ACC112 (cell line): Measurements from ENCODE around the gene COL18A1.

ENCODE experiments used
- H2AFZ ChIP-seq: fragments of 200-600 bp; sonication (generic); one replicate; pipeline ENCODE4 v1.6.0; 2017; ENCODE audit warnings: antibody characterized with exemption, low read length; ENCODE audit not compliant: unreplicated experiment
- H3K27ac ChIP-seq: fragments of 200-600 bp; sonication (generic); 2 replicates; pipeline ENCODE4 v1.5.1; 2014; ENCODE audit warnings: low read depth, mild to moderate bottlenecking, antibody characterized with exemption, low read length, moderate library complexity
- H3K27me3 ChIP-seq: fragments of 200-600 bp; sonication (generic); 2 replicates; pipeline ENCODE4 v1.6.1; 2014; ENCODE audit warnings: mild to moderate bottlenecking, antibody characterized with exemption, low read length, moderate library complexity, mixed read lengths; ENCODE audit not compliant: insufficient read depth
- H3K36me3 ChIP-seq: fragments of 200-600 bp; sonication (generic); 2 replicates; pipeline ENCODE4 v1.6.1; 2016; ENCODE audit warnings: mild to moderate bottlenecking, antibody characterized with exemption, low read length, moderate library complexity, mixed read lengths; ENCODE audit not compliant: insufficient read depth
- H3K4me1 ChIP-seq: fragments of 200-600 bp; sonication (generic); one replicate; pipeline ENCODE4 v1.6.1; 2016; ENCODE audit warnings: low read length, mixed read lengths; ENCODE audit not compliant: insufficient read depth, unreplicated experiment, control insufficient read depth
- H3K4me3 ChIP-seq: fragments of 200-600 bp; sonication (generic); 2 replicates; pipeline ENCODE4 v1.5.1; 2014; ENCODE audit warnings: mild to moderate bottlenecking, low read depth, low read length
- H3K79me2 ChIP-seq: fragments of 200-600 bp; sonication (generic); one replicate; pipeline ENCODE4 v1.6.0; 2016; ENCODE audit warnings: low read length; ENCODE audit not compliant: control insufficient read depth, unreplicated experiment, insufficient read depth

Gene COL18A1

DNA sequence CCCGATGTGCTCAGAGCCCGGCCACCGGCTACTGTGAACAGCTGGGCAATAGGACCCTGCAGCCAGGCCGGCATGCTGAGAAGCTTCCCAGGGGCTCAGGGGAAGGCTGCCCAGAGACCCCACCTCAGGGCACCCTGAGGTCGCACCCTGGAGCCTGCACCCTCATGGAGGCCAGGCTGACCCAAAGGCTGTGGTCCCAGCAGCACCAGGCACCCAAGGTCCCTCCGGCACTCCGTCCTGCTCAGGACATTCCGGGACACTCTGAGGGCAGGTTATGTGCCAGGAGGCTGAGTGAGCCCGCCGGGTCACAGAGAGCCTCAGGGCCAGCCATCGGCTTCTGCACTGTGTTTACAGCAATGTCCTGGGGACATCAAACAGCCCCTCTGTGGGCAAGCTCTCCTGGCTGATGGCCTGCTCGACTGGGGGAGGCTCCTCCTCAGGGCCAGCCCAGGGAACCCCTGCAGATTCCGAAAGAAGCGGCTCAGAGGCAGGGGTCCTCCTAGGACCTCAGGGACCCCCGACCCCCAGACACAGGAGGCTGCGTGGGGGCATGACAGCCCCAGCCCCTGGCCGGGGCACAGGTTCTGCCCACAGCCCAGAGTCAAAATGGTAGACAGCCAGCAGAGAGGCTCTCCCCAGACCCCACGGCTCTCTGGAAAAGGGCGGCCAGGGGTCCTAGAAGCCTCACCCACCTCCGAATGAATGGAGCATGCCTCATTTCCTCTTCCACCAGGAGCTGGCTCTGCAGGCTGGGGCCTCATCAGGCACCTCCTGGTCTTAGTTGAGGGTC lies 129.1 kb downstream of the COL18A1 start:
- H3K27me3 ChIP-seq: no peaks in the 10 kb centered on the region
- H3K27ac ChIP-seq: no peak overlapping the region
- no peaks in the 10 kb centered on the region for H3K4me1 ChIP-seq
- no peak overlapping the region for H3K4me3 ChIP-seq
- peaks cover 14% of the 10 kb centered on the region; the same call in 1 of the 2 replicates for H3K36me3 ChIP-seq
- peaks cover 10% of the 10 kb centered on the region for H3K79me2 ChIP-seq
- H2AFZ ChIP-seq: no peak overlapping the region

DNA sequence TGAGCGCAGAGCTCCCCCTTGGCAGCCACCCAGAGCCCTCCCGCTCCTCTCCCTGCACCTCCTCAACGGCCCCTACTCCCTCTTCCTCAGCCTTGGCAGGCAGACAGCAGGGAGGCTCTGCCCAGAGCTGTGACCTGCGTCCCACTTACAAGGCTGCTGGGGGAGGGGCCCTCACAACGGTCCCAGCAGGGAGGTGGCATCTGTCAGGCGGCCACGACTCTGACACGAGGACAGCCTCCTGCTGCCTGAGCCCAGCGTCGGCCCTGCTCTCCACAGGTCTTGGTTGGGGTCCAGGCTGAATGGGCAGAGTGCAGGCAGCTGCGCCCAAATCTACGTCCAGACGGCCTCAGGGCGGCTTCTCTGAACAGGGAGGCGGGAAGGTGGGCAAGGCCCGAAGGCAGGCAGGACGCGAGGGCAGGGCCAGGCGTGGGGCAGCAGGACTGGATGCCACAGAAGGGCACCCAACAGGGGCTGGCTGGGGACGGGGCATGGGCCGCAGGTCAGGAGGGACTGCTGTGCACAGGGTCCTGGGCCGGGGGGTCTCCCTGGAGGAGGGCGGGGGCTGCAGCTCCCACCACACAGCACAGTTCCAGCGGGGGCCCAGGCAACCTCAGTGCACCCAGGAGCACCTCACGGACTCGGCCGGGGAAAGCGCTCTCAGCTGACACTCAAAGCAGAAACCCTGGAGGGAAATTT lies 129.8 kb downstream of the COL18A1 start:
- Histone ChIP-seq H2AFZ (no peak overlapping the region), H3K4me3 (no peak overlapping the region), H3K27ac (no peak overlapping the region), H3K36me3 (peaks cover 12% of the 10 kb centered on the region; the same call in 1 of the 2 replicates), H3K4me1 (no peaks in the 10 kb centered on the region), H3K27me3 (no peaks in the 10 kb centered on the region), H3K79me2 (peaks cover 13% of the 10 kb centered on the region)

DNA sequence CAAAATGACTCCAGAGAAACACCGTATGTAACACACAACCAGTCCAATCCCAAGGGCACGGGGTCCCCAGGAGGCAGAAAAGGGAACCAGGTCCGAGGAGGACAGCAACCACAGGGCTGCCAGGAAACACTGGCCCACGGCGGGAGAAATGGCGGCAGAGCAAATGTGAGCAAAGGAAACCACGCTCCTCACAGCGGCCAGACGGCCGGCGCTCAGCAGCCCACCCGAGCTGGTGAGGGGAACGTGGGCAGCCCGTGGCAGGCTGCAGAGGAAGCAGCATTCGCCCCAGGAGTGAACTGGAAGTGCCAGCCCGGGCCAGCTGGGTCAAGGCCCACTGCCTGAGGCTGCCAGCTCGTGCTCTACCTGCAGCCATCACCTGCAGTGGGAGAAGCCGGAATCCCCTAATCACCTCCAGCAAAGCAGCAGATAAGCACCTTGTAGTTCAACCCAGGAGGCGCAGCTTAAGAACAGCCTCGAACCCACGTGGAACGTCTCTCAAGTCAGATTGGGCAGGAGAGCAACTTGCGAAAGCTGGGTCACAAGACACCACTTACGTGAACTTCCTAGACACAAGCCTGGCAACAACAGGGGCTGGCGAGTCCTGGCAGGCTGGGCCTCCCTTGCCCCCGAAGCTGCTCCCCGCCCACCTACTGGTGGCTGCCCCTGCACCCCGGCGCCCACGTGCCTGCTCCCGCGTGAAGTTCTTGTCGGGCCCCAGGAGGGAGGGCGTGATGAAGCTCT lies 130.5 kb downstream of the COL18A1 start:
- no peaks in the 10 kb centered on the region for H3K4me1 ChIP-seq
- H3K27me3 ChIP-seq: no peaks in the 10 kb centered on the region
- no peak overlapping the region for H3K27ac ChIP-seq
- no peak overlapping the region for H3K4me3 ChIP-seq
- no peak overlapping the region for H2AFZ ChIP-seq
- peaks cover 5% of the 10 kb centered on the region; the same call in 1 of the 2 replicates for H3K36me3 ChIP-seq
- peaks cover 15% of the 10 kb centered on the region for H3K79me2 ChIP-seq

DNA sequence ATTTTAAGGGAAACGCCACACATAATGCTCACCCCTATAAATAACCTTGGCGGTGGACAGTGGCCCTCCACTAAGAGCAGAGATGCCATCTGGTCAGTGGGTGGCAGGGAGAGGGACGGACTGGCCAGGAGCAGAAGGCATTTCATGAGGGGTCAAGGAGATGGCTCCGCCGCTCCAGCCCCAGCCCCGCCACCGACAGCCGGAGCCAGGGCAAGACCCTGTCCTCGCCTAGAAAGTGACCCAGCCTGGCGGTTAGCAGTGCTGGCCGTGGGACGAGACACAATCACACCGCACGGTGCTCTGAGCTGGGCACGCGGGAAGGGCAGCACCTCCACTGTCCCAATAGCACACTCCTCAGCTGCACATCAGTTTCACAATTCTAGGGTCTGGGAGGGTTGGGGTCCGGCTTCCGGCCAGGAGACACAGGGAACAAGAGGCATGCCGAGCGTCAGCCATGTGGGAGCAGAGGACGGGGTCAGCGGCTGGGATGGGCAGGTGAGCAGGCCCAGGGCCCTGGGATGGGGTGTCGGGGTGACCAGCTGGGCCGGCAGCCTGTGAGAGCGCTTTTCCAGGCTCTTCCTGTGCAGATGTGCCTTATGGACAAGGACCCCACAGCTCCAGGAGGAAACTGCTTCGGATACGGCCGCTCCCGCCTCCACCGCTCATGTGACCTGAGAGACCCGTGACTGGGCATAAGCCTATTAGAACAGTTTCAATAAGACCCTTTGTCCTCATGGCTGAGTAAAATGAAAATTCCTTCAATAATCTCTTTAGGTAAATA lies 131.5 kb downstream of the COL18A1 start:
- H3K4me3 ChIP-seq: no peak overlapping the region
- H2AFZ ChIP-seq: no peak overlapping the region
- H3K79me2 ChIP-seq: peaks cover 24% of the 10 kb centered on the region
- peaks cover 5% of the 10 kb centered on the region; the same call in 1 of the 2 replicates for H3K36me3 ChIP-seq
- no peak overlapping the region for H3K27ac ChIP-seq
- H3K27me3 ChIP-seq: no peaks in the 10 kb centered on the region
- peaks cover 5% of the 10 kb centered on the region for H3K4me1 ChIP-seq

DNA sequence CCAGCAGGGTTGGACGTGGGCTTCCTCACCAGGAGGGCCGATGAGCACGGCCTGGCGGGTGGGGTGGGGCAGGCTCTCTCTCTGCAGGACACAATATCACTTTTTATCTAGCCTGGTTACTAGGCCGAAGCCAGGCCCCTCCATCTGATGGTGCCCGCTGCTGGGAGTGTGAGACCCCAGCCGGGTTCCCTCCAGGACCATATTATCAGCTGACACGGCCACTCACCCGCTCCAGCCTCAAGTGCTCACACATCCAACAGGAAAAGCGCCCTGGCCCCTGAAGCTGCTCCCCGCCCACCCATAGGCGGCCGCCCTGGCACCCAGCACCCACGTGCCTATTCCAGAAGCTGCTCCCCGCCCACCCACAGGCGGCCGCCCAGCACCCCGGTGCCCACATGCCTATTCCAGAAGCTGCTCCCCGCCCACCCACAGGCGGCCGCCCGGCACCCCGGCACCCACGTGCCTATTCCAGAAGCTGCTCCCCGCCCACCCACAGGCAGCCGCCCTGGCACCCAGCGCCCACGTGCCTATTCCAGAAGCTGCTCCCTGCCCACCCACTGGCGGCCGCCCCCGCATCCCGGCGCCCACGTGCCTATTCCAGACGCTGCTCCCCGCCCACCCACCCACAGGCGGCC lies 132.3 kb downstream of the COL18A1 start:
- H3K27me3 ChIP-seq: no peaks in the 10 kb centered on the region
- H3K4me3 ChIP-seq: no peak overlapping the region
- H3K4me1 ChIP-seq: peaks cover 5% of the 10 kb centered on the region
- H3K27ac ChIP-seq: no peak overlapping the region
- H3K79me2 ChIP-seq: peaks cover 25% of the 10 kb centered on the region
- no peaks in the 10 kb centered on the region for H3K36me3 ChIP-seq
- H2AFZ ChIP-seq: no peak overlapping the region

DNA sequence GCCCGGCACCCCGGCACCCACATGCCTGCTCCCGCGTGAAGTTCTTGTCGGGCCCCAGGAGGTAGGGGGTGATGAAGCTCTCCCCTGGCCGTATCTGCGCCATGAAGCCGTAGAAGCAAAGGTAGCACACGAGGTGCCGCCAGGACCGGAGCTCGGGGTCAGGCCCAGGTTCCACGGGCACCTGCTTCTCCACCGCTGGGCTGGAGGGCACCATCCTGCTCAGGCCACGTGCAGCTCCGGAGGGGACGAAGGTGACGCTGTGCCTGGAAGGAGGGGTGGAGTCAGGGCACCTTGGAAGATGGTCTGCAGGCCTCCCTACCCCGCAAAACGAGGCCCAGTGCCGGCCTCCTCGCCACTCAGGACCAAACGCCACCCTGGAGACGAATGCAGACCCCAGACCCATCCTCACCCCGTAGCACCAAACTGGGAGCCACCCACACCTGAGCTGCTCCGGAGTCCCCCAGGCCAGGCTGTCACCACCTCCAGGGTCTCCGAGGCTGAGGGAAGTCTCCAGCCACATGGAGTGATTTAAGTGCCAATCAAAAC lies 132.9 kb downstream of the COL18A1 start:
- Histone ChIP-seq H3K36me3 (no peaks in the 10 kb centered on the region), H3K27ac (no peak overlapping the region), H3K4me1 (peaks cover 5% of the 10 kb centered on the region), H2AFZ (no peak overlapping the region), H3K79me2 (peaks cover 25% of the 10 kb centered on the region), H3K27me3 (no peaks in the 10 kb centered on the region), H3K4me3 (no peak overlapping the region)

DNA sequence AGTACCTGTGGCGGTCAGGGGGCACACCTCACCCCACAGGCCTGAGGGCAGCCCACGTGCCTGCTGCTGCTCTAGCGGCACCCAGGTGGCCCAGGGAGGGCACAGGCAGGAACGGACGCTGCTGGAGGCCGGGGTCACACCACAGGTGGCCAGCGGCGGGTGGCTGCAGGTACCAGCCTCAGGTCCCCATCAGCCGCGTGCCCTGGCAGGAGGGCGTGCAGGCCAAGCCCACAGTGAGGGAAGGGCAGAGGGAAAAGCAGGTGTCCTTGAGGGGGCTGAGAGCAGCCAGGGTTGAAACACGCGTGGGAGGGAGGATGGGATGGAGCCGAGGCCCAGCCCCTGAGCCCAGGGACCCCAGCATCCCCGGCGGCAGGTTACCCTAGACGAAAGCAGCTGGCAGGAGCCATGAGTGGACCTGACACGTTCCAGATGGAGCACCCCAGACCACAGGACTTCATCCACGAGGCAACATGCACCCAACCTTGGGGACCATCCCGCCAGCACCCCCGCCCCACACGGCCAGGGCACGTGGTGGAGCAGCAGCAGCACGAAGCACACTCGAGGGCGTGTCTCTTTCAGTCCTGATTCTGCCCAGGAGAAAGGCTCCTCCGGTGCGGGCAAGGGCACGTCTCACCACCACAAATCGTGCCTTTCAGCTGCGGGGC lies 133.5 kb downstream of the COL18A1 start:
- Histone ChIP-seq H2AFZ (no peak overlapping the region), H3K27me3 (no peaks in the 10 kb centered on the region), H3K79me2 (peaks cover 25% of the 10 kb centered on the region), H3K4me1 (peaks cover 5% of the 10 kb centered on the region), H3K36me3 (no peaks in the 10 kb centered on the region), H3K27ac (no peak overlapping the region), H3K4me3 (no peak overlapping the region)

DNA sequence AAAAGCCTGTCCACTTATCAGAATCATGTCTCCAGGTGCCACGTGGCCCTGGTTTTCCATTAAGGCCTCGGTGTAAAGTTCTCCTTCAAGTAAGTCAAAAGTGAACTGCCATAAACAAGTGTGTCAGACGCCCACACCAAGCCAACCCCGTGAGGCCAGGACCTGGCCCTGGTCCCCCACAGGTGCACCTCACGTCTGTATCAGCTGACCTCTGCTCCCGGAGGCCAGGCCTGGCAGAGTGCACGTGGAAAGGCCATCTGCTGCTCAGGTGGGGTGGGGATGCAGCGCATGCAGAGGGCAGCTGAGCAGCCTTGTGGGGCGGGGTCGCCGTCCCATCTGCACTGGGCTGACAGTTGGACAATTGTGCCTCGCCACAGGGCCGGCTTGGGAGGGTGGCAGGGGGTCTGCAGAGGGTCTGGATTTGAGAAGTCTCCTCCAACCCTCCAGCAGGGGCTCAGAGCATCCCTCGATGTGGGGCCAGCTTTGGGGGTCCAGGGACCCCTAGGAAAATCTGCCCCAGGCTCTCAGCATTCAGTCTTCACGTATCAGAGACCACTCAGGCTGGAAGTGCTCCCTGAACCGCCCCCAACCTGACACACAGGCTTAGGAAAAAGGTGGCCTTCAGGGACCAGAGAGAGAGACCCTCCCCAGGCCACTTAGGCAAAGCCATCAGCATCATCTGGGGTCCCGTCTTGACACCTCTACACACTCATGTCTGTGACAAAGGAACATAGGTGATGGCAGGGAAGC lies 134.3 kb downstream of the COL18A1 start:
- H3K36me3 ChIP-seq: no peaks in the 10 kb centered on the region
- H3K79me2 ChIP-seq: peaks cover 21% of the 10 kb centered on the region
- H3K27me3 ChIP-seq: no peaks in the 10 kb centered on the region
- H3K4me1 ChIP-seq: peaks cover 5% of the 10 kb centered on the region
- no peak overlapping the region for H3K27ac ChIP-seq
- no peak overlapping the region for H2AFZ ChIP-seq
- no peak overlapping the region for H3K4me3 ChIP-seq
